HG02798 (cell line): ENCODE results near the gene OSTN.
"Not testable (repeated sequence)": the region's sequence is repeated elsewhere in the genome, so short reads cannot be mapped to it uniquely, and the experiment has no call there.

Source experiments
- ATAC-seq: cut with Tn5 transposase; IDR thresholded peaks from one replicate; pipeline ENCODE4 v1.9.1; 2021; ENCODE audit warnings: mild to moderate bottlenecking; ENCODE audit not compliant: unreplicated experiment, poor library complexity

Gene OSTN

GRCh38 chr3:191198932-191199331, at the start of gene OSTN:
OSTN (plus strand) TSS chr3:191199241; CDS start chr3:191212533, 13,292 bp downstream.
- no peak for ATAC-seq

GRCh38 chr3:191151653-191152052, 47.4 kb upstream of the OSTN start:
- ATAC-seq = no peak

GRCh38 chr3:191154827-191155226, 44.2 kb upstream of the OSTN start:
- ATAC-seq = no peak

GRCh38 chr3:191158247-191158646, 40.8 kb upstream of the OSTN start:
- ATAC-seq = no peak

- no peak for ATAC-seq
Observed at GRCh38 chr3:191158815-191159214, 40.2 kb upstream of the OSTN start.

GRCh38 chr3:191165802-191166201, 33.2 kb upstream of the OSTN start:
- no peak for ATAC-seq

- no peak for ATAC-seq
Observed at GRCh38 chr3:191166368-191166767, 32.7 kb upstream of the OSTN start.

GRCh38 chr3:191169566-191169965, 29.5 kb upstream of the OSTN start:
- ATAC-seq = no peak

- no peak for ATAC-seq
Observed at GRCh38 chr3:191170097-191170496, 28.9 kb upstream of the OSTN start.

- ATAC-seq = no peak
Observed at GRCh38 chr3:191175102-191175501, 23.9 kb upstream of the OSTN start.

- ATAC-seq = no peak
Observed at GRCh38 chr3:191176038-191176785, 22.8 kb upstream of the OSTN start.

GRCh38 chr3:191185382-191185781, 13.7 kb upstream of the OSTN start:
- not testable (repeated sequence) for ATAC-seq

- ATAC-seq = not testable (repeated sequence)
Observed at GRCh38 chr3:191188246-191188645, 10.8 kb upstream of the OSTN start.

- not testable (repeated sequence) for ATAC-seq
Observed at GRCh38 chr3:191192270-191192669, 6.8 kb upstream of the OSTN start.

- no peak for ATAC-seq
Observed at GRCh38 chr3:191192941-191193340, 6.1 kb upstream of the OSTN start.

- ATAC-seq = no peak
Observed at GRCh38 chr3:191197761-191198306, 1.2 kb upstream of the OSTN start.

- no peak for ATAC-seq
Observed at GRCh38 chr3:191198480-191198879, 561 bp upstream of the OSTN start.

- ATAC-seq = no peak
Observed at GRCh38 chr3:191210032-191210431, 11.0 kb downstream of the OSTN start.

- ATAC-seq = no peak
Observed at GRCh38 chr3:191216510-191216909, 17.5 kb downstream of the OSTN start.

GRCh38 chr3:191217301-191217700, 18.3 kb downstream of the OSTN start:
- ATAC-seq = no peak

- ATAC-seq = no peak
Observed at GRCh38 chr3:191220908-191221307, 21.9 kb downstream of the OSTN start.

GRCh38 chr3:191221638-191222037, 22.6 kb downstream of the OSTN start:
- ATAC-seq = no peak
